ENCODE measurements around the gene CRKL.

Gene CRKL

GRCh38 chr22:20965104-20965887 is 48.1 kb downstream of the CRKL start:
- H3K4me3 ChIP-seq (ENCODE audit: low read depth, low read length): peak overlapping the region; percentile 17
- DNase-seq (ENCODE audit: low read depth, low spot score): no peak
- no peak for TF ChIP-seq CTCF (IDR thresholded peaks at IDR 0.05; ENCODE audit: low read depth, low read length)
- in situ Hi-C loops (cut with HindIII; ENCODE audit: low sequenced_read_pairs): no loop called here

DNA sequence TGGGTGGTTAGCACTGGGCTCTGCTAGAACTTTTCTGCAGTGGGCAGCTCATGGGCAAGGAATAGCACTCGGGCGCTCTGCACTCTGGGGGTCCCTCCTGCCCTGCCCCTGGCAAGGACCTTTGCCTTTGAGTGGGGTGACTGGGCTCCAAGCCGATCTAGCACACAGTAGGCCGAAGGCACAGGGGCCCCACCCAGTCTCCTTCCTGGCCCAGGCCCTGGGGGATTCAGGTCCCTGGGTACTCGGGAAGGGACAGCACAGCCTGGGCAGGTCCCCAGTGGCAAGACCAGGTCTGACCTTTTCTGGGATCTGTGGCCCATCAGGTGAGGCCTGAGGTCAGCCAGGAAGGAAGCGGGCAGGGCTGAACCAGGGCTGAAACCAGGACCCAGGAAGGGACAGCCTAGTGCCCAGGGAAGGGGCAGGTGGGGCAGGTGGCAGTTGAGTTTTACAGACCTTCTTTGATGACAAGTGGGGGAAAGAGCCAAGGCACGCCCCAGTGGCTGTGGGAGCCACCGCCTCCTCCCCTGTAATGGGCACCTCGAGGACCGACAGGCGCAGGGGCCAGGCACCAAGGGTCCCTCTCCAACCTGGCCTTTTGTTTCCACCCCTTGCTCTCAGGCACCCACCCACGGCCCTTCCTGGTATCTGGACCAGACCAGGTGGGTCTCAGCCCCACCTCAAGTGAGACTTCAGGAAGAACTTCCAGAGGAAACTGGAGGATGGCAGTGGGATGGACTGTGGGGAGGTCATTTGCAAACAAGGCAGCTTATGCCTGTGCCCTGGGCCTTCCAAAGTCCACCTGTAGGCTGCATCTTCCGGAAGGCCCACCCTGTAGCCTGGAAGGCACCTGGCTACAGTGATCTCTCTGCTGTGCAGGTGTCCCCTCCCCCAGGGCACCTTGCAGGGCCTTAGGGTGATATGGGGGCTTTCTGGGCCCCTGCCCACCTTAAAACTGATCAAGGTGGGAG is 49.0 kb downstream of the CRKL start:
- no peak for DNase-seq (ENCODE audit: low read depth, low spot score)
- in situ Hi-C loops (cut with HindIII; ENCODE audit: low sequenced_read_pairs): no loop called here
- TF ChIP-seq CTCF (IDR thresholded peaks at IDR 0.05; ENCODE audit: low read depth, low read length): no peak
- no peak overlapping the region for H3K4me3 ChIP-seq (ENCODE audit: low read depth, low read length)

GRCh38 chr22:20966883-20967696 is 49.9 kb downstream of the CRKL start, which contains the start of gene AIFM3:
Gene AIFM3, plus strand, starts transcription at chr22:20967255. Its CDS starts 690 bp downstream, at chr22:20967945.
- in situ Hi-C loops (cut with HindIII; ENCODE audit: low sequenced_read_pairs): no loop called here
- no peak for TF ChIP-seq CTCF (IDR thresholded peaks at IDR 0.05; ENCODE audit: low read depth, low read length)
- DNase-seq (ENCODE audit: low read depth, low spot score): no peak
- H3K4me3 ChIP-seq (ENCODE audit: low read depth, low read length): no peak within 1 kb of the TSS

GRCh38 chr22:20967697-20968211 is 50.5 kb downstream of the CRKL start:
- in situ Hi-C loops (cut with HindIII; ENCODE audit: low sequenced_read_pairs): no loop called here
- no peak for TF ChIP-seq CTCF (IDR thresholded peaks at IDR 0.05; ENCODE audit: low read depth, low read length)

DNA sequence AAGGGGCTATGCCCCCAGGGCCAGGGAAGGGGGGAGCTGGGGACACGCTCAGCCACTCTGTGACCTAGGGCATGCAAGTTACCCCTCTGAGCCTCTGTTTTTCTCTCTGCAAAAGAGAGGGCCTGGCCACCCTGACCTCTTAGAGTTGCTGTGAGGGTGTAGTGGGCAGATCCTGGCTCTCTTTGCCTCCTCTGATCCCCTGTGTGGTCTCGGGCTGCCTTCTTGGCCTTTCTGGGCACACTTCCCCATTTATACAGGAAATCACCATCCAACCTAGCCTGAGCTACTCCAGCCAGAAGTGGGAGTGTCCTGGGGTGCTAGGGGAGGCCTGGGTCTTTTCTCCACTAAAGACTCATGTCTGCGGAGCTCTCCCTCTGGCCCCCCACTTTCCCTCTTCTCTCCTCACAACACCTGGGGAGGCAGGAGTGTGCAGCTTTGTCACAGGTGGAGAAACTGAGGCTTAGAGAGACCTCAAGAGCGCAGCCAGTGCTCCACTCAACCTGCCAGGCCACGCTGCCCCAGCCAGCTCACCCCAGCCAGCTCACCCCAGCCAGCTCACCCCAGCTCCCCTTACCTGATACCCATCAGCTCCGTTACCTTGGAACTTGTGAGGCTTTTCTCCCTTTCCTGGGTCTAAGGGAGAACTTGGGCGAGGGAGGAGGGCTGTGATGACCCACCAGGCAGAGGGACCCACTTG is 51.2 kb downstream of the CRKL start:
- in situ Hi-C loops (cut with HindIII; ENCODE audit: low sequenced_read_pairs): no loop called here
- no peak overlapping the region for H3K4me3 ChIP-seq (ENCODE audit: low read depth, low read length)
- DNase-seq (ENCODE audit: low read depth, low spot score): no peak
- TF ChIP-seq CTCF (IDR thresholded peaks at IDR 0.05; ENCODE audit: low read depth, low read length): no peak

More at GRCh38 chr22:20967697-20968211, 50.5 kb downstream of the CRKL start:
- H3K4me3 ChIP-seq (ENCODE audit: low read depth, low read length): no peak overlapping the region
- DNase-seq (ENCODE audit: low read depth, low spot score): no peak

Measured in astrocyte of the spinal cord (primary cell).